Liver (tissue), 9 donors: ENCODE measurements around the gene LPCAT1. TPM values are rescaled to one million over a fixed set of nuclear protein-coding genes. Genes with fewer than 3 reads are reported as not detected.

ENCODE experiments used
- DNase-seq: peaks from one replicate; pipeline ENCODE4 v3.0.0-alpha.2; 2017; ENCODE audit warnings: low spot score
- H3K27ac ChIP-seq, 2 donors: one replicate each; pipeline ENCODE4 v1.7.0; 2013; ENCODE audit warnings: inconsistent platforms in 2 of 2, low read length in 2 of 2, control low read depth in 1 of 2, low read depth in 1 of 2, mild to moderate bottlenecking in 1 of 2
- H3K27me3 ChIP-seq, 4 donors: one replicate each; pipeline versions ENCODE4 v1.6.1 to v1.7.0; 2013; ENCODE audit warnings: low read length in 3 of 4, inconsistent platforms in 1 of 4, mild to moderate bottlenecking in 1 of 4, moderate library complexity in 1 of 4; ENCODE audit not compliant: control insufficient read depth in 4 of 4, insufficient read depth in 4 of 4
- H3K36me3 ChIP-seq, 4 donors: one replicate each; pipeline versions ENCODE4 v1.6.1 to v1.7.0; 2013; ENCODE audit warnings: low read length in 3 of 4, mild to moderate bottlenecking in 3 of 4, low read depth in 1 of 4, moderate library complexity in 1 of 4; ENCODE audit not compliant: control insufficient read depth in 4 of 4, insufficient read depth in 3 of 4
- H3K4me1 ChIP-seq, 4 donors: one replicate each; pipeline versions ENCODE4 v1.6.1 to v1.7.0; 2013; ENCODE audit warnings: low read length in 3 of 4, mild to moderate bottlenecking in 3 of 4, moderate library complexity in 1 of 4; ENCODE audit not compliant: control insufficient read depth in 4 of 4, insufficient read depth in 4 of 4
- H3K4me3 ChIP-seq, 3 donors: one replicate each; pipeline versions ENCODE4 v1.6.1 to v1.7.0; 2013; ENCODE audit warnings: low read length in 3 of 3, control low read depth in 1 of 3, low read depth in 1 of 3, mild to moderate bottlenecking in 1 of 3
- H3K9ac ChIP-seq, 2 donors: one replicate each; pipeline ENCODE4 v1.7.0; 2013; ENCODE audit warnings: low read length in 2 of 2, mild to moderate bottlenecking in 2 of 2, moderate library complexity in 2 of 2, control low read depth in 1 of 2, low read depth in 1 of 2
- H3K9me3 ChIP-seq, 4 donors: one replicate each; pipeline versions ENCODE4 v1.6.1 to v1.7.0; 2013; ENCODE audit warnings: low read length in 3 of 4; ENCODE audit not compliant: control insufficient read depth in 4 of 4
- ATF3 ChIP-seq: IDR thresholded peaks from 2 replicates; pipeline ENCODE4 v1.6.1; 2016; ENCODE audit warnings: antibody characterized with exemption
- EGR1 ChIP-seq, 2 donors: IDR thresholded peaks; 2 replicates each; pipeline ENCODE4 v1.6.1; 2016 to 2018; ENCODE audit warnings: antibody characterized with exemption in 2 of 2, low read depth in 2 of 2
- FOXA1 ChIP-seq: IDR thresholded peaks from 2 replicates; pipeline ENCODE4 v1.6.1; 2016; ENCODE audit warnings: antibody characterized with exemption
- FOXA2 ChIP-seq: IDR thresholded peaks from 2 replicates; pipeline ENCODE4 v1.6.1; 2016; ENCODE audit warnings: antibody characterized with exemption
- GABPA ChIP-seq, 2 donors: IDR thresholded peaks in 1 of 2; conservative IDR thresholded peaks in 1 of 2; 2 replicates each; pipeline ENCODE4 v1.6.1; 2016; ENCODE audit warnings: antibody characterized with exemption in 2 of 2, mild to moderate bottlenecking in 1 of 2, moderate library complexity in 1 of 2
- HNF4A ChIP-seq, 2 donors: conservative IDR thresholded peaks; 2 replicates each; pipeline ENCODE4 v1.6.1; 2016; ENCODE audit warnings: antibody characterized with exemption in 2 of 2, mild to moderate bottlenecking in 2 of 2
- HNF4G ChIP-seq: IDR thresholded peaks from 2 replicates; pipeline ENCODE4 v1.6.1; 2016; ENCODE audit warnings: antibody characterized with exemption
- JUND ChIP-seq, 2 donors: IDR thresholded peaks; 2 replicates each; pipeline ENCODE4 v1.6.1; 2016; ENCODE audit warnings: antibody characterized with exemption in 2 of 2
- MAX ChIP-seq: IDR thresholded peaks from 2 replicates; pipeline ENCODE4 v1.6.1; 2016; ENCODE audit warnings: antibody characterized with exemption
- NR2F2 ChIP-seq: IDR thresholded peaks from 2 replicates; pipeline ENCODE4 v1.6.1; 2016; ENCODE audit warnings: antibody characterized with exemption
- RAD21 ChIP-seq, 2 donors: IDR thresholded peaks; 2 replicates each; pipeline ENCODE4 v1.6.1; 2016; ENCODE audit warnings: antibody characterized with exemption in 2 of 2, mild to moderate bottlenecking in 2 of 2
- RXRA ChIP-seq, 2 donors: IDR thresholded peaks; 2 replicates each; pipeline ENCODE4 v1.6.1; 2017 to 2018; ENCODE audit warnings: antibody characterized with exemption in 2 of 2, mild to moderate bottlenecking in 1 of 2
- SP1 ChIP-seq: IDR thresholded peaks from 2 replicates; pipeline ENCODE4 v1.6.1; 2018; ENCODE audit warnings: antibody characterized with exemption, mild to moderate bottlenecking
- TAF1 ChIP-seq: conservative IDR thresholded peaks from 2 replicates; pipeline ENCODE4 v1.6.1; 2016; ENCODE audit warnings: antibody characterized with exemption, mild to moderate bottlenecking
- YY1 ChIP-seq: IDR thresholded peaks from 2 replicates; pipeline ENCODE4 v1.6.1; 2016; ENCODE audit warnings: antibody characterized with exemption, mild to moderate bottlenecking
- ZBTB33 ChIP-seq: IDR thresholded peaks from 2 replicates; pipeline ENCODE4 v1.6.1; 2016; ENCODE audit warnings: antibody characterized with exemption
- WGBS: extraction: QIAGEN DNeasy Blood & Tissue Kit; methylation state at CpG from one replicate; pipeline ENCODE4 v1.1.7; 2013; 5-methylcytosine and 5-hydroxymethylcytosine counted together
- polyA plus RNA-seq, 2 donors: library from polyadenylated mRNA; stranded (reverse) in 1 of 2; unstranded in 1 of 2; fragments of 200-250 nt in 1 of 2; fragments of >200 nt in 1 of 2; fragmentation: Nextera tagmentation in 1 of 2; extraction: Ambion mirVana in 1 of 2; gene quantifications; one replicate each; pipeline versions ENCODE4 v1.2.1 to v1.2.3, GENCODE V29; 2013 to 2015
- total RNA-seq, 2 donors: library from RNA; depleted of rRNA; stranded (reverse); fragments of >200 nt; gene quantifications; one replicate each; pipeline ENCODE4 v1.2.3, GENCODE V29; 2014
- TF ChIP-seq, protein P1 (sequence below): IDR thresholded peaks from 2 replicates; pipeline ENCODE4 v1.6.1; 2016; ENCODE audit warnings: antibody characterized with exemption, mild to moderate bottlenecking
- TF ChIP-seq, protein P2 (sequence below): fragments of 150-350 bp; IDR thresholded peaks from 2 replicates; pipeline ENCODE4 v1.5.1; 2017; ENCODE audit warnings: improper control_type of control experiment, low read depth, low read length; ENCODE audit not compliant: missing input control
- donor health status: healthy.
- donor health status: healthy.
- donor health status: healthy.
- donor health status: healthy.
- donor health status: healthy.

LPCAT1 gene
- total and polyA plus RNA-seq, 4 donors: 1.5 to 12.8 (median 9.9) TPM

DNA sequence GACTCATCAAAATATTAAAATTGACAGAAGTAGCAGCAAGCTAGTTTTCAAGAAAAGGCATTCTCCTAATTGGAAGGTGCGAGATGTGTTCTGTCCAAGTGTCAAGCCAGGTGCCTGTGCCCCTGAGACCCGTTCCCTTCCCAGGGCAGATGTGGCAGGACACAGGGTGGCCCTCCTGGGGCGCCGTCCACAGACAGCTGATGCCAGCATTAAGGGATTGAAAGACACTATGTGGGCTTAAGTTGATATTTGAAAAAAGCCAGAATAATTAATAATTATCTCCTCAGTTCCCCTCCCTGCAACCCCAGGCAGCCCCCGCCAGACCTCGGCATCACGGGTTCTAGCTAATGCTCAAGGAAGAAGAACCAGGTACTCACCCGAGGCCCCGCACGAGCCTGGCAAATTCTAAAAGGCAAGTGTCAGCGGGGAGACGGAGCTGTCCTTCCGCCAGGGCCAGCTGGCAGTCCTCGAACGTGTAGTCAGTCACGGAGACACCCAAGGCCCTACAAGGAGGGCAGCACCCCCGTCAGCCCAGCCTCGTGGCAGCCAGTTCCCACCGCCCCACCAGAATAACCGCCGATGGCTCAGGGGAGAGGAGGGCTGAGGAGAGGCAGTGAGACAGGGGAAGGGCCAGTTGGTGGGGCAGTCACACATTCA is 49.4 kb downstream of the LPCAT1 start:
- H3K9me3 ChIP-seq: no peaks in the 10 kb centered on the region
- WGBS: 96% methylated on average over 21 of the region's 21 CpGs
- H3K4me3 ChIP-seq: no peak overlapping the region
- H3K27ac ChIP-seq: no peak overlapping the region
- no peak for DNase-seq
- TF ChIP-seq, protein P1, sequence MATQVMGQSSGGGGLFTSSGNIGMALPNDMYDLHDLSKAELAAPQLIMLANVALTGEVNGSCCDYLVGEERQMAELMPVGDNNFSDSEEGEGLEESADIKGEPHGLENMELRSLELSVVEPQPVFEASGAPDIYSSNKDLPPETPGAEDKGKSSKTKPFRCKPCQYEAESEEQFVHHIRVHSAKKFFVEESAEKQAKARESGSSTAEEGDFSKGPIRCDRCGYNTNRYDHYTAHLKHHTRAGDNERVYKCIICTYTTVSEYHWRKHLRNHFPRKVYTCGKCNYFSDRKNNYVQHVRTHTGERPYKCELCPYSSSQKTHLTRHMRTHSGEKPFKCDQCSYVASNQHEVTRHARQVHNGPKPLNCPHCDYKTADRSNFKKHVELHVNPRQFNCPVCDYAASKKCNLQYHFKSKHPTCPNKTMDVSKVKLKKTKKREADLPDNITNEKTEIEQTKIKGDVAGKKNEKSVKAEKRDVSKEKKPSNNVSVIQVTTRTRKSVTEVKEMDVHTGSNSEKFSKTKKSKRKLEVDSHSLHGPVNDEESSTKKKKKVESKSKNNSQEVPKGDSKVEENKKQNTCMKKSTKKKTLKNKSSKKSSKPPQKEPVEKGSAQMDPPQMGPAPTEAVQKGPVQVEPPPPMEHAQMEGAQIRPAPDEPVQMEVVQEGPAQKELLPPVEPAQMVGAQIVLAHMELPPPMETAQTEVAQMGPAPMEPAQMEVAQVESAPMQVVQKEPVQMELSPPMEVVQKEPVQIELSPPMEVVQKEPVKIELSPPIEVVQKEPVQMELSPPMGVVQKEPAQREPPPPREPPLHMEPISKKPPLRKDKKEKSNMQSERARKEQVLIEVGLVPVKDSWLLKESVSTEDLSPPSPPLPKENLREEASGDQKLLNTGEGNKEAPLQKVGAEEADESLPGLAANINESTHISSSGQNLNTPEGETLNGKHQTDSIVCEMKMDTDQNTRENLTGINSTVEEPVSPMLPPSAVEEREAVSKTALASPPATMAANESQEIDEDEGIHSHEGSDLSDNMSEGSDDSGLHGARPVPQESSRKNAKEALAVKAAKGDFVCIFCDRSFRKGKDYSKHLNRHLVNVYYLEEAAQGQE: no peak
- no peak for TF ChIP-seq YY1
- no peak for TF ChIP-seq TAF1
- no peak for TF ChIP-seq ATF3
- no peak for TF ChIP-seq HNF4A (conservative IDR thresholded peaks at IDR 0.05)
- TF ChIP-seq EGR1 (IDR thresholded peaks at IDR 0.05; ENCODE audit: low read depth in 2 of 2): no peak
- TF ChIP-seq GABPA (IDR thresholded peaks at IDR 0.05 in 1 of 2, conservative IDR thresholded peaks at IDR 0.05 in 1 of 2): no peak
- no peak for TF ChIP-seq NR2F2
- no peak for TF ChIP-seq FOXA2
- TF ChIP-seq MAX: no peak
- no peak for TF ChIP-seq SP1
- TF ChIP-seq, protein P2, sequence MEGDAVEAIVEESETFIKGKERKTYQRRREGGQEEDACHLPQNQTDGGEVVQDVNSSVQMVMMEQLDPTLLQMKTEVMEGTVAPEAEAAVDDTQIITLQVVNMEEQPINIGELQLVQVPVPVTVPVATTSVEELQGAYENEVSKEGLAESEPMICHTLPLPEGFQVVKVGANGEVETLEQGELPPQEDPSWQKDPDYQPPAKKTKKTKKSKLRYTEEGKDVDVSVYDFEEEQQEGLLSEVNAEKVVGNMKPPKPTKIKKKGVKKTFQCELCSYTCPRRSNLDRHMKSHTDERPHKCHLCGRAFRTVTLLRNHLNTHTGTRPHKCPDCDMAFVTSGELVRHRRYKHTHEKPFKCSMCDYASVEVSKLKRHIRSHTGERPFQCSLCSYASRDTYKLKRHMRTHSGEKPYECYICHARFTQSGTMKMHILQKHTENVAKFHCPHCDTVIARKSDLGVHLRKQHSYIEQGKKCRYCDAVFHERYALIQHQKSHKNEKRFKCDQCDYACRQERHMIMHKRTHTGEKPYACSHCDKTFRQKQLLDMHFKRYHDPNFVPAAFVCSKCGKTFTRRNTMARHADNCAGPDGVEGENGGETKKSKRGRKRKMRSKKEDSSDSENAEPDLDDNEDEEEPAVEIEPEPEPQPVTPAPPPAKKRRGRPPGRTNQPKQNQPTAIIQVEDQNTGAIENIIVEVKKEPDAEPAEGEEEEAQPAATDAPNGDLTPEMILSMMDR: no peak
- no peak for TF ChIP-seq HNF4G
- no peak for TF ChIP-seq RAD21 (IDR thresholded peaks at IDR 0.05)
- no peak for TF ChIP-seq FOXA1
- TF ChIP-seq RXRA (IDR thresholded peaks at IDR 0.05): no peak
- TF ChIP-seq JUND (IDR thresholded peaks at IDR 0.05): no peak
- TF ChIP-seq ZBTB33: no peak
- no peak overlapping the region for H3K9ac ChIP-seq
- no peaks in the 10 kb centered on the region for H3K27me3 ChIP-seq
- H3K36me3 ChIP-seq: peaks cover 0 to 5% (median 0%) of the 10 kb centered on the region in 4 donors
- H3K4me1 ChIP-seq: peaks cover 3 to 16% (median 5%) of the 10 kb centered on the region in 4 donors
